GM19438 (cell line): ENCODE measurements around the gene ADAMTS14.
"Not testable (repeated sequence)": the region's sequence is repeated elsewhere in the genome, so short reads cannot be mapped to it uniquely, and the experiment has no call there.

Experiments
- ATAC-seq: cut with Tn5 transposase; IDR thresholded peaks from one replicate; pipeline ENCODE4 v1.9.1; 2021; ENCODE audit warnings: low read depth; ENCODE audit not compliant: unreplicated experiment

ADAMTS14 gene, protein sequence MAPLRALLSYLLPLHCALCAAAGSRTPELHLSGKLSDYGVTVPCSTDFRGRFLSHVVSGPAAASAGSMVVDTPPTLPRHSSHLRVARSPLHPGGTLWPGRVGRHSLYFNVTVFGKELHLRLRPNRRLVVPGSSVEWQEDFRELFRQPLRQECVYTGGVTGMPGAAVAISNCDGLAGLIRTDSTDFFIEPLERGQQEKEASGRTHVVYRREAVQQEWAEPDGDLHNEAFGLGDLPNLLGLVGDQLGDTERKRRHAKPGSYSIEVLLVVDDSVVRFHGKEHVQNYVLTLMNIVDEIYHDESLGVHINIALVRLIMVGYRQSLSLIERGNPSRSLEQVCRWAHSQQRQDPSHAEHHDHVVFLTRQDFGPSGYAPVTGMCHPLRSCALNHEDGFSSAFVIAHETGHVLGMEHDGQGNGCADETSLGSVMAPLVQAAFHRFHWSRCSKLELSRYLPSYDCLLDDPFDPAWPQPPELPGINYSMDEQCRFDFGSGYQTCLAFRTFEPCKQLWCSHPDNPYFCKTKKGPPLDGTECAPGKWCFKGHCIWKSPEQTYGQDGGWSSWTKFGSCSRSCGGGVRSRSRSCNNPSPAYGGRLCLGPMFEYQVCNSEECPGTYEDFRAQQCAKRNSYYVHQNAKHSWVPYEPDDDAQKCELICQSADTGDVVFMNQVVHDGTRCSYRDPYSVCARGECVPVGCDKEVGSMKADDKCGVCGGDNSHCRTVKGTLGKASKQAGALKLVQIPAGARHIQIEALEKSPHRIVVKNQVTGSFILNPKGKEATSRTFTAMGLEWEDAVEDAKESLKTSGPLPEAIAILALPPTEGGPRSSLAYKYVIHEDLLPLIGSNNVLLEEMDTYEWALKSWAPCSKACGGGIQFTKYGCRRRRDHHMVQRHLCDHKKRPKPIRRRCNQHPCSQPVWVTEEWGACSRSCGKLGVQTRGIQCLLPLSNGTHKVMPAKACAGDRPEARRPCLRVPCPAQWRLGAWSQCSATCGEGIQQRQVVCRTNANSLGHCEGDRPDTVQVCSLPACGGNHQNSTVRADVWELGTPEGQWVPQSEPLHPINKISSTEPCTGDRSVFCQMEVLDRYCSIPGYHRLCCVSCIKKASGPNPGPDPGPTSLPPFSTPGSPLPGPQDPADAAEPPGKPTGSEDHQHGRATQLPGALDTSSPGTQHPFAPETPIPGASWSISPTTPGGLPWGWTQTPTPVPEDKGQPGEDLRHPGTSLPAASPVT

GRCh38 chr10:70672165-70673042 is at the start of gene ADAMTS14:
ADAMTS14 (plus strand) TSS chr10:70672506; CDS start chr10:70672803, 297 bp downstream.
- no peak for ATAC-seq

- ATAC-seq, result no peak
Observed at GRCh38 chr10:70622541-70622940, 49.8 kb upstream of the ADAMTS14 start.

- ATAC-seq, result no peak
Observed at GRCh38 chr10:70622981-70623844, 49.1 kb upstream of the ADAMTS14 start.

- no peak for ATAC-seq
Observed at GRCh38 chr10:70626056-70626455, 46.2 kb upstream of the ADAMTS14 start.

DNA sequence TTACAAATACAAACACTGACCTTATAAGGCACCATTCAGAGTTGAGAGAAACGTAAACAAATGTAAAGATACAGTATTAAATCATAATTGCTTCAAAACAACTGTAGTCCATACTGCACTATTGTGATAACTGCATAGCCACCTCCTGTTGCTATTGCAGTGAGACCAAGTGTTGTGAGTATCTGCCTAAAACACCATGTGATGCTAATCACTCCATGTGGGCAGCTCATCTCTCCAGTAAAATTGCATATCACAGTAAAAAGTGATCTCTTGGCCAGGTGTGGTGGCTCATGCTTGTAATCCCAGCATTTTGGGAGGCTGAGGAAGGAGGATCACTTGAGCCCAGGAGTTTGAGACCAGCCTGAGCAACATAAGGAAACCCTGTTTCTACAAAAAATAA is 43.0 kb upstream of the ADAMTS14 start:
- no peak for ATAC-seq

DNA sequence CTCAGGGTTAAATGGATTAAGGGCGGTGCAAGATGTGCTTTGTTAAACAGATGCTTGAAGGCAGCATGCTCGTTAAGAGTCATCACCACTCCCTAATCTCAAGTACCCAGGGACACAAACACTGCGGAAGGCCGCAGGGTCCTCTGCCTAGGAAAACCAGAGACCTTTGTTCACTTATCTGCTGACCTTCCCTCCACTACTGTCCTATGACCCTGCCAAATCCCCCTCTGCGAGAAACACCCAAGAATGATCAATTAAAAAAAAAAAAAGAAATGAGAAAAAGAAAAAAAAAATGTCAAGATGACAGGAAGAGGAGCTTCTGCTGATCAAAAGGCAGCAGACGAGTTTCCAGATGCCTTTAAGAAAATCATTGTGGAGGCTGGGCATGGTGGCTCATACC is 40.6 kb upstream of the ADAMTS14 start:
- not testable (repeated sequence) for ATAC-seq

DNA sequence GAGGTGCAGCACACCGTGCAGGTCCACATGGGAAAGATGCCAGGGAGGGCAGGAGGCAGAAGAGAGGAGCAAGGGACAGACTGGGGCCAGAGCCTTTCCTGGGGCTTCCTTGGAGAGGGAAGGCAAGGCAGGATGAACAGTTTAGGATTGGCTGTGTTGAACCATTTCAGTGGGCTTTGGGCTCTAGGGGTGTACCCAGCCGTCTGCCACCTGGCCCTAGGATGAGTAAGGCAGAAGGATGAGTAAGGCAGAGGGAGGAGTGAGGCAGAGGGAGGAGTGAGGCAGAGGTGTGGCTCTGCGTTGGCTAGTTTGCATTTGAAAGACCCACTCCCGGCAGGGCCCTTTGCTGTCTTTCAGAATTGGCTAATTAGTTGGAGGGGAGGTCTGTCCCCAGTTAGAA is 38.3 kb upstream of the ADAMTS14 start:
- no peak for ATAC-seq

- not testable (repeated sequence) for ATAC-seq
Observed at GRCh38 chr10:70634515-70634914, 37.8 kb upstream of the ADAMTS14 start.

DNA sequence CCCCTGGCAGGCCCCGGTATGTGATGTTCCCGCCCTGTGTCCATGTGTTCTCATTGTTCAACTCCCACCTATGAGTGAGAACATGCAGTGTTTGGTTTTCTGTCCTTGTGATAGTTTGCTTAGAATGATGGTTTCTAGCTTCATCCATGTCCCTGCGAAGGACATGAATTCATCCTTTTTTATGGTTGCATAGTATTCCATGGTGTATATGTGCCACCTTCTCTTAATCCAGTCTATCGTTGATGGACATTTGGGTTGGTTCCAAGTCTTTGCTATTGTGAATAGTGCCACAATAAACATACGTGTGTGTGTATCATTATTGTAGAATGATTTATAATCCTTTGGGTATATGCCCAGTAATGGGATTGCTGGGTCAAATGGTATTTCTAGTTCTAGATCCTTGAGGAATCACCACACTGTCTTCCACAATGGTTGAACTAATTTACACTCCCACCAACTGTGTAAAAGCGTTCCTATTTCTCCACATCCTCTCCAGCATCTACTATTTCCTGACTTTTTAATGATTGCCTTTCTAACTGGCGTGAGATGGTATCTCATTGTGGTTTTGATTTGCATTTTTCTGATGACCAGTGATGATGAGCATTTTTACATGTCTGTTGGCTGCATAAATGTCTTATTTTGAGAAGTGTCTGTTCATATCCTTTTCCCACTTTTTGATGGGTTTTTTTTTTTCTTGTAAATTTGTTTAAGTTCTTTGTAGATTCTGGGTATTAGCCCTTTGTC is 32.5 kb upstream of the ADAMTS14 start:
- ATAC-seq, result not testable (repeated sequence)

DNA sequence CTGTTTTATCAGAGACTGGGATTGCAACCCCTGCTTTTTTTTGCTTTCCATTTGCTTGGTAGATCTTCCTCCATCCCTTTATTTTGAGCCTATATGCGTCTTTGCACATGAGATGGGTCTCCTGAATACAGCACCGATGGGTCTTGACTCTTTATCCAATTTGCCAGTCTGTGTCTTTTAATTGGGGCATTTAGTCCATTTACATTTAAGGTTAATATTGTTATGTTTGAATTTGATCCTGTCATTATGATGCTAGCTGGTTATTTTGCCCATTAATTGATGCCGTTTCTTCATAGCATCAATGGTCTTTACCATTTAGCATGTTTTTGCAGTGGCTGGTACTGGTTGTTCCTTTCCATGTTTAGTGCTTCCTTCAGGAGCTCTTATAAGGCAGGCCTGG is 29.0 kb upstream of the ADAMTS14 start:
- ATAC-seq, result not testable (repeated sequence)

DNA sequence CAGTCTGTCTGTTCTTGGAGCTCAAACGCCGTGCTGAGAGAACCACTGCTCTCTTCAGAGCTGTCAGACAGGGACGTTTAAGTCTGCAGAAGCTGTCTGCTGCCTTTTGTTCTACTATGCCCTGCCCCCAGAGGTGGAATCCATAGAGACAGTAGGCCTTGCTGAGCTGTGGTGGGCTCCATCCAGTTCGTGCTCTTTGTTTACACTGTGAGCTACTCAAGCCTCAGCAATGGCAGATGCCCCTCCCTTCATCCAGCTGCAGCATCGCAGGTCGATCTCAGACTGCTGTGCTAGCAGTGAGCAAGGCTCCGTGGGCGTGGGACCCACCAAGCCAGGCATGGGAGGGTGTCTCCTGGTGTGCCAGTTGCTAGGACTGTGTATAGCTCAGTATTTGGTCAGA is 27.3 kb upstream of the ADAMTS14 start:
- not testable (repeated sequence) for ATAC-seq

- no peak for ATAC-seq
Observed at GRCh38 chr10:70647086-70647485, 25.2 kb upstream of the ADAMTS14 start.

GRCh38 chr10:70648427-70648826 is 23.9 kb upstream of the ADAMTS14 start:
- no peak for ATAC-seq

DNA sequence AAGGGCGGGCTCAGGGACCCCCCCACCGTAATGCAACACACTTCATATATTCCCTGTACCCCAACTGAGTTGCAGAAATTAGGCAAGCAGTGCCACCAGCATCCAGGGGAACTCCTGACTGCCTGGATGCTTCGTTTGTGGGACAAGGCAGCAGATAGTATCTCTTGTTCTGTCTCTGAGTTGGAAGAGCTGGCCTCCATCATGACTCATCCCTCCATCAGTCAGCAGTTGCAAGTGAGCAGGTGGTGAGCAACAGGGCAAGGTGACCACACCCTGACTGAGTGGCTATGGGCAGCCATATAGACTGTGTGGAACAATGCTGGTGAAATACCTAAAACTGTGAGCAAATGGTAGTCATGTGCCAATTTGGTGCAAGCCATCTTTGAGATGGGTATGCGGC is 22.8 kb upstream of the ADAMTS14 start:
- ATAC-seq, result no peak

DNA sequence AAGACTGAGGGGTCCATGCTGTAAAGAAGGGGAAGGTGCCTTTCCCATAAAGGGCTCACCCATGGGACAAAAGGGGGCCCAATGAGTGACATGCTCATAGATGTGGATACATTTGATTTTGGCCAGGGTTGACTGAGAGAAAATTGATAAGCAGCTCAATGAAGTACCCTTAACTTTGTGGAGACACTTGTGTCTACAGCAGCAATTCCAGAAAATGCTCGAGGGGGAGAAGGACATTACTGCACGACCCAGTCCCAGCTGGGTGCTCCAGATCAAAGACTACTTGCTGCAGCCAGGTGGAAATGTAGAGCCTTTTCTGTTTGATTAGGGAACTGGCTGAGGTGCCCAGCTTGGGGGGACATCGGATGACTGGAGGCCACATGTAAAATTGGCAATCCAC is 22.2 kb upstream of the ADAMTS14 start:
- no peak for ATAC-seq

DNA sequence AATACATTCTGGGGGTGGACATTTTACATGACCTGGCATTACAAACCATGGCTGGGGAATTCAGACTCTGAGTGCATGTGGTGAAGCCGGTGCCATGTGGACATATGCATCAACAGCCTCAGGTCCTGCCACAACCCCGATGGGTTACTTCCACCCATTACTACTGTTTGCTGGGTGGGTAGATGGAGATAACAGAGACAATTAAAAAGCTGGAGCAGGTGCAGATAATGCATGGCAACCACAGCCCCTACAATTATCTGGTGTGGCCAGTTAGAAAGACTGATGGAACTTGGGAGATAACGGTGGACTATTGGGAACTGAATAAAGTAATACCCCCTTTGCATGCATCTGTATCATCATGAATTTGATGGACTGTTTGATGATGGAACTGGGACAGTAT is 21.6 kb upstream of the ADAMTS14 start:
- ATAC-seq, result no peak

- ATAC-seq, result no peak
Observed at GRCh38 chr10:70651661-70652060, 20.6 kb upstream of the ADAMTS14 start.
